Measurements from ENCODE around the gene TMEM25. TPM values are rescaled to one million over a fixed set of nuclear protein-coding genes. Genes with fewer than 3 reads are reported as not detected.

The TMEM25 gene
- total and polyA plus RNA-seq, 4 donors, result 8.8 to 32.0 (median 17.2) TPM

GRCh38 chr11:118535261-118535660 is 4.3 kb downstream of the TMEM25 start:
- no peak for ATAC-seq (ENCODE audit: insufficient read depth, low FRiP score)
- Histone ChIP-seq H3K36me3 (ENCODE audit: control insufficient read depth in 4 of 4, insufficient read depth in 4 of 4, low read length in 4 of 4) (peaks cover 0 to 4% (median 2%) of the 10 kb centered on the region in 4 donors), H3K4me3 (no peak overlapping the region), H3K9ac (ENCODE audit: insufficient read depth in 1 of 2, low read length in 2 of 2) (no peak overlapping the region), H3K27me3 (ENCODE audit: control insufficient read depth in 3 of 3, insufficient read depth in 3 of 3, low read length in 2 of 3) (no peaks in the 10 kb centered on the region), H3K9me3 (ENCODE audit: control insufficient read depth in 4 of 4, insufficient read depth in 3 of 4, low read length in 3 of 4) (no peaks in the 10 kb centered on the region), H3K27ac (ENCODE audit: low read depth in 1 of 2, low read length in 1 of 2) (no peak overlapping the region), H3K4me1 (ENCODE audit: control insufficient read depth in 5 of 5, insufficient read depth in 5 of 5, low read length in 5 of 5) (peaks cover 0 to 6% (median 4%) of the 10 kb centered on the region in 5 donors)
- 76 to 81% methylated on average over 9 of the region's 9 CpGs for WGBS, 2 donors
- DNase-seq, result no peak
- TF ChIP-seq CTCF (IDR thresholded peaks at IDR 0.05; ENCODE audit: control extremely low read depth, extremely low read depth), result no peak

GRCh38 chr11:118536726-118537125 is 5.7 kb downstream of the TMEM25 start:
- DNase-seq, result no peak
- TF ChIP-seq CTCF (IDR thresholded peaks at IDR 0.05; ENCODE audit: control extremely low read depth, extremely low read depth), result no peak
- Histone ChIP-seq H3K4me1 (ENCODE audit: control insufficient read depth in 5 of 5, insufficient read depth in 5 of 5, low read length in 5 of 5) (peaks cover 0 to 4% (median 1%) of the 10 kb centered on the region in 5 donors), H3K27me3 (ENCODE audit: control insufficient read depth in 3 of 3, insufficient read depth in 3 of 3, low read length in 2 of 3) (no peaks in the 10 kb centered on the region), H3K9me3 (ENCODE audit: control insufficient read depth in 4 of 4, insufficient read depth in 3 of 4, low read length in 3 of 4) (no peaks in the 10 kb centered on the region), H3K27ac (ENCODE audit: low read depth in 1 of 2, low read length in 1 of 2) (no peak overlapping the region), H3K4me3 (no peak overlapping the region), H3K9ac (ENCODE audit: insufficient read depth in 1 of 2, low read length in 2 of 2) (no peak overlapping the region), H3K36me3 (ENCODE audit: control insufficient read depth in 4 of 4, insufficient read depth in 4 of 4, low read length in 4 of 4) (peaks cover 0 to 4% (median 2%) of the 10 kb centered on the region in 4 donors)
- 93 to 95% methylated on average over 5 of the region's 5 CpGs for WGBS, 2 donors
- no peak for ATAC-seq (ENCODE audit: insufficient read depth, low FRiP score)

- Histone ChIP-seq H3K9me3 (ENCODE audit: control insufficient read depth in 4 of 4, insufficient read depth in 3 of 4, low read length in 3 of 4) (no peaks in the 10 kb centered on the region), H3K9ac (ENCODE audit: insufficient read depth in 1 of 2, low read length in 2 of 2) (no peak overlapping the region), H3K27me3 (ENCODE audit: control insufficient read depth in 3 of 3, insufficient read depth in 3 of 3, low read length in 2 of 3) (no peaks in the 10 kb centered on the region), H3K27ac (ENCODE audit: low read depth in 1 of 2, low read length in 1 of 2) (no peak overlapping the region), H3K4me3 (no peak overlapping the region), H3K4me1 (ENCODE audit: control insufficient read depth in 5 of 5, insufficient read depth in 5 of 5, low read length in 5 of 5) (peaks cover 0 to 4% (median 0%) of the 10 kb centered on the region in 5 donors), H3K36me3 (ENCODE audit: control insufficient read depth in 4 of 4, insufficient read depth in 4 of 4, low read length in 4 of 4) (peaks cover 0 to 4% (median 3%) of the 10 kb centered on the region in 4 donors)
- DNase-seq, result no peak
- ATAC-seq (ENCODE audit: insufficient read depth, low FRiP score), result no peak
- no peak for TF ChIP-seq CTCF (IDR thresholded peaks at IDR 0.05; ENCODE audit: control extremely low read depth, extremely low read depth)
- 86 to 89% methylated on average over 6 of the region's 6 CpGs for WGBS, 2 donors
Measured at GRCh38 chr11:118537409-118537980, 6.5 kb downstream of the TMEM25 start.

Measured in lung (tissue), 12 donors.